HG02938 (cell line): ENCODE results near the gene RPLP2.

ENCODE experiments used
- ATAC-seq: cut with Tn5 transposase; IDR thresholded peaks from one replicate; pipeline ENCODE4 v1.9.1; 2021; ENCODE audit warnings: mild to moderate bottlenecking, moderate library complexity; ENCODE audit not compliant: unreplicated experiment

Gene RPLP2

GRCh38 chr11:821512-822371 is 12.0 kb downstream of the RPLP2 start:
- no peak for ATAC-seq

GRCh38 chr11:823441-824291 is 13.9 kb downstream of the RPLP2 start:
- ATAC-seq: no peak

GRCh38 chr11:824292-824880 is 14.6 kb downstream of the RPLP2 start:
- no peak for ATAC-seq

- ATAC-seq: no peak
These were observed 15.2 kb downstream of the RPLP2 start for GRCh38 chr11:824942-825341.

GRCh38 chr11:825366-826226 is 15.8 kb downstream of the RPLP2 start:
- no peak for ATAC-seq

- ATAC-seq: no peak
These were observed 16.5 kb downstream of the RPLP2 start for GRCh38 chr11:826227-826621.

GRCh38 chr11:826836-827145 is 17.0 kb downstream of the RPLP2 start:
- ATAC-seq: no peak

GRCh38 chr11:827146-827896 is 17.6 kb downstream of the RPLP2 start:
- ATAC-seq: no peak

GRCh38 chr11:827897-828192 is 18.1 kb downstream of the RPLP2 start, which contains the start of gene CRACR2B:
CRACR2B (plus strand) TSS chr11:827919; CDS start chr11:828608, 689 bp downstream.
- ATAC-seq: no peak

GRCh38 chr11:828506-829175 is 18.9 kb downstream of the RPLP2 start:
- ATAC-seq: no peak

- ATAC-seq: no peak
These were observed 19.5 kb downstream of the RPLP2 start for GRCh38 chr11:829176-829846.

GRCh38 chr11:829847-830294 is 20.1 kb downstream of the RPLP2 start:
- ATAC-seq: no peak

- no peak for ATAC-seq
These were observed 20.7 kb downstream of the RPLP2 start for GRCh38 chr11:830295-831117.

GRCh38 chr11:831118-831864 is 21.5 kb downstream of the RPLP2 start:
- no peak for ATAC-seq

- ATAC-seq: no peak
These were observed 22.3 kb downstream of the RPLP2 start for GRCh38 chr11:831961-832528.

- ATAC-seq: no peak
These were observed 22.9 kb downstream of the RPLP2 start, which contains the start of gene CD151 for GRCh38 chr11:832529-833113. CD151 (plus strand) TSS chr11:832952; CDS start chr11:836070, 3,118 bp downstream.
